NCI-H187 treated with DMSO at 0.1 percent for 48 hours (cell line): Measurements from ENCODE around the gene GRHPR.

Experiments
- DNase-seq: peaks from one replicate; lab custom pipeline; 2025; lab: John Stamatoyannopoulos, UW

GRHPR gene

GRCh38 chr9:37398464-37399025, 24.0 kb upstream of the GRHPR start:
- no peak for DNase-seq

- no peak for DNase-seq
These were observed 23.2 kb upstream of the GRHPR start for GRCh38 chr9:37399336-37399735.

- DNase-seq, result no peak
These were observed 17.9 kb upstream of the GRHPR start for GRCh38 chr9:37404590-37404989.

GRCh38 chr9:37405350-37405749, 17.1 kb upstream of the GRHPR start:
- no peak for DNase-seq

GRCh38 chr9:37405764-37406380, 16.6 kb upstream of the GRHPR start:
- DNase-seq, result no peak

GRCh38 chr9:37406603-37407401, 15.7 kb upstream of the GRHPR start:
- no peak for DNase-seq

GRCh38 chr9:37407468-37407867, 15.0 kb upstream of the GRHPR start:
- DNase-seq, result no peak

GRCh38 chr9:37408933-37409710, 13.4 kb upstream of the GRHPR start:
- no peak for DNase-seq

GRCh38 chr9:37410354-37410861, 12.1 kb upstream of the GRHPR start:
- DNase-seq, result no peak

GRCh38 chr9:37410969-37411785, 11.3 kb upstream of the GRHPR start:
- no peak for DNase-seq

- no peak for DNase-seq
These were observed 9.9 kb upstream of the GRHPR start for GRCh38 chr9:37412431-37413151.

GRCh38 chr9:37413311-37413710, 9.2 kb upstream of the GRHPR start:
- DNase-seq, result no peak

- no peak for DNase-seq
These were observed 8.0 kb upstream of the GRHPR start for GRCh38 chr9:37414503-37414943.

- DNase-seq, result no peak
These were observed 7.3 kb upstream of the GRHPR start for GRCh38 chr9:37415011-37415719.

- DNase-seq, result no peak
These were observed 5.2 kb upstream of the GRHPR start for GRCh38 chr9:37417252-37417803.

GRCh38 chr9:37417857-37418618, 4.5 kb upstream of the GRHPR start:
- no peak for DNase-seq

GRCh38 chr9:37419204-37419603, 3.3 kb upstream of the GRHPR start:
- no peak for DNase-seq

GRCh38 chr9:37420271-37421215, 2.0 kb upstream of the GRHPR start:
- no peak for DNase-seq
